ENCODE measurements around the gene PAXX. TPM values are rescaled to one million over a fixed set of nuclear protein-coding genes. Genes with fewer than 3 reads are reported as not detected.

The PAXX gene
- total RNA-seq, 1 experiment from 2014 or later: 89.0 TPM

GRCh38 chr9:136947955-136948510, 44.2 kb upstream of the PAXX start:
- POLR2A ChIA-PET: interaction anchor here (0.7 to 2.1 kb wide), 6 partner anchors 17 to 293 kb away, joined by 3 to 9 read pairs (median 5); partner anchors contain the start of gene TUBB4B
- no peaks in the 10 kb centered on the region; a peak in 1 of 4 replicates for H3K36me3 ChIP-seq (ENCODE audit: control insufficient read depth in 1 of 2, insufficient read depth in 2 of 2, low read length in 2 of 2)
- no peaks in the 10 kb centered on the region for H4K20me1 ChIP-seq (ENCODE audit: insufficient read depth)
- ATAC-seq: peak; percentile 24
- H3K79me2 ChIP-seq (ENCODE audit: insufficient read depth, low read length): peaks cover 11% of the 10 kb centered on the region
- BruUV-seq (replicated peaks): no TSS peak
- H3K4me3 ChIP-seq (replicated peaks in 1 of 2; ENCODE audit: low read depth in 1 of 2, low read length in 2 of 2): peak overlapping the region in 1 of 2 experiments; percentile 30; a peak in 1 of 4 replicates
- peak overlapping the region; percentile 53 for H3K9ac ChIP-seq (ENCODE audit: low read length)
- peak; percentile 35 for DNase-seq (ENCODE audit: low read depth, low spot score)
- H3K9me3 ChIP-seq (ENCODE audit: control insufficient read depth in 1 of 2, insufficient read depth in 1 of 2, low read depth in 1 of 2, low read length in 2 of 2): no peaks in the 10 kb centered on the region
- H3K27me3 ChIP-seq (ENCODE audit: insufficient read depth, low read length): no peaks in the 10 kb centered on the region
- no peak for TF ChIP-seq YY1 (IDR thresholded peaks at IDR 0.05; ENCODE audit: extremely low read depth, insufficient replicate concordance, low read depth, low read length)
- TF ChIP-seq, protein P1, sequence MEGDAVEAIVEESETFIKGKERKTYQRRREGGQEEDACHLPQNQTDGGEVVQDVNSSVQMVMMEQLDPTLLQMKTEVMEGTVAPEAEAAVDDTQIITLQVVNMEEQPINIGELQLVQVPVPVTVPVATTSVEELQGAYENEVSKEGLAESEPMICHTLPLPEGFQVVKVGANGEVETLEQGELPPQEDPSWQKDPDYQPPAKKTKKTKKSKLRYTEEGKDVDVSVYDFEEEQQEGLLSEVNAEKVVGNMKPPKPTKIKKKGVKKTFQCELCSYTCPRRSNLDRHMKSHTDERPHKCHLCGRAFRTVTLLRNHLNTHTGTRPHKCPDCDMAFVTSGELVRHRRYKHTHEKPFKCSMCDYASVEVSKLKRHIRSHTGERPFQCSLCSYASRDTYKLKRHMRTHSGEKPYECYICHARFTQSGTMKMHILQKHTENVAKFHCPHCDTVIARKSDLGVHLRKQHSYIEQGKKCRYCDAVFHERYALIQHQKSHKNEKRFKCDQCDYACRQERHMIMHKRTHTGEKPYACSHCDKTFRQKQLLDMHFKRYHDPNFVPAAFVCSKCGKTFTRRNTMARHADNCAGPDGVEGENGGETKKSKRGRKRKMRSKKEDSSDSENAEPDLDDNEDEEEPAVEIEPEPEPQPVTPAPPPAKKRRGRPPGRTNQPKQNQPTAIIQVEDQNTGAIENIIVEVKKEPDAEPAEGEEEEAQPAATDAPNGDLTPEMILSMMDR (IDR thresholded peaks at IDR 0.05 in 2 of 3, conservative IDR thresholded peaks at IDR 0.05 in 1 of 3; ENCODE audit: borderline replicate concordance in 1 of 3, insufficient read depth in 1 of 3, low read depth in 2 of 3, low read length in 2 of 3): peak in 2 of 3 experiments; percentile 54 to 60; a peak in 3 of 6 replicates
- no peak overlapping the region for H2AFZ ChIP-seq (ENCODE audit: low read depth, low read length, poor library complexity, severe bottlenecking)
- H3K4me2 ChIP-seq (ENCODE audit: low read length): peak overlapping the region; percentile 97
- H3K4me1 ChIP-seq (ENCODE audit: control insufficient read depth in 1 of 2, insufficient read depth in 2 of 2, low read length in 2 of 2): peaks cover 27 to 53% of the 10 kb centered on the region in 2 experiments
- H3K27ac ChIP-seq (ENCODE audit: low read depth, low read length): peak overlapping the region; percentile 21
- RAD21 ChIA-PET (ENCODE audit: low non-redundant PET in 1 of 2, low total read pairs in 2 of 2, uncharacterized antibody in 2 of 2, unreplicated experiment in 2 of 2): interaction anchor here (0.6 to 2.1 kb wide), 9 partner anchors 44 to 99 kb away, joined by 3 to 25 read pairs (median 4); partner anchors contain the start of genes PAXX (in 2 of the 2) and CLIC3 (in 1 of the 2)
- CTCF ChIA-PET: interaction anchor here (1.0 to 3.4 kb wide), 20 partner anchors 11 to 157 kb away, joined by 3 to 109 read pairs (median 6); partner anchors contain the start of genes CLIC3, ENTPD2, FUT7 and NPDC1
- H3K9me2 ChIP-seq (ENCODE audit: insufficient read depth): no peaks in the 10 kb centered on the region
- intact Hi-C loops (cut with micrococcal nuclease): loop anchor here (1.0 to 10.0 kb wide), 3 partner anchors 44 to 103 kb away; partner anchors contain the start of genes AJM1, PAXX and PHPT1

DNA sequence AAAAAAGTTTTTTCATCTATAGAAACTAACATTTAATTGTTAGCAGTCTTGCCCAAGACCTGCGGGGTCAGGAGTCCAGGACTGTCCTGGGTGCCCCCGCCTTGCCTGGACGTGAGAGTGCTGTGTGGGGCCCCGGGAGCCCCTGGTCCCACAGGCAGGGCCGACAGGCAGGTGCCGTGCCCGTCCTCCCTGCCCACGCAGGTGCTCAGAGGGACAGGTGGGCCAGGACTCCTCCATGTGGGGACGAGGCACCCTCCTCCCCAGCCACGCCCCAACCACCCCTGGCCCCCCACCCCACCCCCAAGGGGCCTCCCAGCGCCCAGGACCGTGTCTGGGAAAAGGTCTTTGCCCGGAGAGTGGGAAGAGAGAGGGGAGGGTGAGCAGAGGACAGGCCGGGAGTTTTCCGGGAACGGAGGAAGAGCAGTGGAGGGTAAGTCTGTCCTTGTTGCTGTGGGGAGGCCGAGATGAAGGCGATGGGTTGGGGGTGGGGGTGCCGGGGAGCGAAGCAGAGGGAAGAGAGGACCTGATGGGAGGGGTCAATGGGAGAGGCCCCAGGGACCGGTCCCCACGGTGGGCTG, 42.9 kb upstream of the PAXX start:
- Histone ChIP-seq H3K36me3 (ENCODE audit: control insufficient read depth in 1 of 2, insufficient read depth in 2 of 2, low read length in 2 of 2) (no peaks in the 10 kb centered on the region), H2AFZ (ENCODE audit: low read depth, low read length, poor library complexity, severe bottlenecking) (no peak overlapping the region), H3K79me2 (ENCODE audit: insufficient read depth, low read length) (no peaks in the 10 kb centered on the region), H3K27me3 (ENCODE audit: insufficient read depth, low read length) (no peaks in the 10 kb centered on the region), H3K4me3 (replicated peaks in 1 of 2; ENCODE audit: low read depth in 1 of 2, low read length in 2 of 2) (peak overlapping the region; percentile 65 to 67), H3K9me3 (ENCODE audit: control insufficient read depth in 1 of 2, insufficient read depth in 1 of 2, low read depth in 1 of 2, low read length in 2 of 2) (no peaks in the 10 kb centered on the region), H3K4me1 (ENCODE audit: control insufficient read depth in 1 of 2, insufficient read depth in 2 of 2, low read length in 2 of 2) (peaks cover 25 to 47% of the 10 kb centered on the region in 2 experiments), H3K4me2 (ENCODE audit: low read length) (peak overlapping the region; percentile 97), H4K20me1 (ENCODE audit: insufficient read depth) (no peaks in the 10 kb centered on the region), H3K27ac (ENCODE audit: low read depth, low read length) (peak overlapping the region; percentile 94), H3K9ac (ENCODE audit: low read length) (peak overlapping the region; percentile 78), H3K9me2 (ENCODE audit: insufficient read depth) (no peaks in the 10 kb centered on the region)
- ChIA-PET CTCF (interaction anchor here (0.6 to 3.4 kb wide), 3 partner anchors 80 to 116 kb away, joined by 3 to 109 read pairs (median 9); no protein-coding TSS in a partner anchor), RAD21 (ENCODE audit: low non-redundant PET in 1 of 2, low total read pairs in 2 of 2, uncharacterized antibody in 2 of 2, unreplicated experiment in 2 of 2) (no interaction called here), POLR2A (no interaction called here)
- ATAC-seq: peak; percentile 14
- DNase-seq (ENCODE audit: low read depth, low spot score): no peak
- no TSS peak for BruUV-seq (replicated peaks)
- intact Hi-C loops (cut with micrococcal nuclease): loop anchor here (10.0 kb wide), 1 partner anchor 105 kb away; the partner anchor contains the start of genes AJM1 and PHPT1
- TF ChIP-seq JUND (IDR thresholded peaks at IDR 0.05): no peak
- TF ChIP-seq, protein P1 (IDR thresholded peaks at IDR 0.05 in 2 of 3, conservative IDR thresholded peaks at IDR 0.05 in 1 of 3; ENCODE audit: borderline replicate concordance in 1 of 3, insufficient read depth in 1 of 3, low read depth in 2 of 3, low read length in 2 of 3): no peak
- no peak for TF ChIP-seq POLR2A (IDR thresholded peaks at IDR 0.05; ENCODE audit: borderline replicate concordance, extremely low read depth, insufficient read depth, insufficient read length)
- no peak for TF ChIP-seq FOSL1 (IDR thresholded peaks at IDR 0.05; ENCODE audit: low read depth)
- no peak for TF ChIP-seq EZH2phosphoT487 (IDR thresholded peaks at IDR 0.05; ENCODE audit: borderline replicate concordance)
- TF ChIP-seq ELF1 (IDR thresholded peaks at IDR 0.05; ENCODE audit: borderline replicate concordance, low read depth): no peak
- no peak for TF ChIP-seq ZFX (IDR thresholded peaks at IDR 0.05)
- TF ChIP-seq SP1 (IDR thresholded peaks at IDR 0.05; ENCODE audit: low read depth): no peak
- TF ChIP-seq POLR2AphosphoS5 (IDR thresholded peaks at IDR 0.05; ENCODE audit: low read depth, low read length): no peak
- no peak for TF ChIP-seq SRF (IDR thresholded peaks at IDR 0.05; ENCODE audit: low read depth)

Measured in HCT116 (cell line).